NCI-H187 (cell line): Measurements from ENCODE around the gene CD99.

Source experiments
- DNase-seq, 2 experiments: peaks; one replicate each; lab custom pipeline; 2025; lab: John Stamatoyannopoulos, UW

The CD99 gene

GRCh38 chrX:2698604-2699003 lies 7.5 kb downstream of the CD99 start:
- DNase-seq = no peak

GRCh38 chrX:2699959-2700358 lies 8.9 kb downstream of the CD99 start:
- no peak for DNase-seq

- DNase-seq = no peak
Measured at GRCh38 chrX:2700405-2701320, 9.6 kb downstream of the CD99 start.

GRCh38 chrX:2701600-2701999 lies 10.5 kb downstream of the CD99 start:
- no peak for DNase-seq

GRCh38 chrX:2703991-2704369 lies 12.9 kb downstream of the CD99 start:
- DNase-seq = no peak

GRCh38 chrX:2705046-2705832 lies 14.1 kb downstream of the CD99 start:
- DNase-seq = no peak

- DNase-seq = no peak
Measured at GRCh38 chrX:2707334-2707760, 16.3 kb downstream of the CD99 start.

GRCh38 chrX:2708021-2708420 lies 16.9 kb downstream of the CD99 start:
- DNase-seq = no peak

GRCh38 chrX:2708592-2709188 lies 17.6 kb downstream of the CD99 start:
- no peak for DNase-seq

GRCh38 chrX:2709556-2709955 lies 18.5 kb downstream of the CD99 start:
- DNase-seq = no peak

- no peak for DNase-seq
Measured at GRCh38 chrX:2710041-2710840, 19.1 kb downstream of the CD99 start.

GRCh38 chrX:2711441-2711840 lies 20.3 kb downstream of the CD99 start:
- no peak for DNase-seq

GRCh38 chrX:2712428-2712827 lies 21.3 kb downstream of the CD99 start:
- no peak for DNase-seq

GRCh38 chrX:2712890-2713840 lies 22.1 kb downstream of the CD99 start:
- no peak for DNase-seq

GRCh38 chrX:2714551-2714950 lies 23.5 kb downstream of the CD99 start:
- no peak for DNase-seq

- no peak for DNase-seq
Measured at GRCh38 chrX:2715066-2715600, 24.0 kb downstream of the CD99 start.

- DNase-seq = no peak
Measured at GRCh38 chrX:2717312-2717711, 26.2 kb downstream of the CD99 start.

- DNase-seq = no peak
Measured at GRCh38 chrX:2718821-2719220, 27.7 kb downstream of the CD99 start.

- no peak for DNase-seq
Measured at GRCh38 chrX:2719774-2720447, 28.8 kb downstream of the CD99 start.
